OCI-LY3 (cell line): ENCODE measurements around the gene LRP1B.

Experiments used
- EZH2phosphoT487 ChIP-seq: fragments of 200-600 bp; shearing (Covaris generic); IDR thresholded peaks from 2 replicates; pipeline ENCODE4 v1.6.1; 2018; ENCODE audit warnings: antibody characterized with exemption, mixed run types, low read depth
- TF ChIP-seq, protein P1 (sequence below): fragments of 200-600, 300-600 bp; sonication (generic); IDR thresholded peaks from 2 replicates; pipeline ENCODE4 v1.5.1; 2014; ENCODE audit warnings: antibody characterized with exemption, low read length, low read depth

DNA sequence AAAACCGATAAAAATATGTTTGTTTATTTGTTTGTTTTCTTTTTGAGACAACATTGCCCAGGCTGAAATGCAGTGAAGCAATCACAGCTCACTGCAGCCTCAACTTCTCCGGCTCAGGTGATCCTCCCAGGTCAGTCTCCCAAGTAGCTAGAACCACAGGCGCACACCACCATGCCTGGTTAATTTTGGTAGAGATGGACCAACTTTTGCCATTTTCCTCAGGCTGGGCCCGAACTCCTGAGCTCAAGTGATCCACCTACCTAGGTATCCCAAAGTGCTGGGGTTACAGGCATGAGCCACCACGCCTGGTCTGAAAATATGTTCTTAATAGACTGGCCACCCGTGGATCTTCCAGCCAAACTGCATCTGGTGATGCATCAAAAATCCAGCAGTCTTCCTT lies 1867.9 kb downstream of the LRP1B start:
- TF ChIP-seq, protein P1, sequence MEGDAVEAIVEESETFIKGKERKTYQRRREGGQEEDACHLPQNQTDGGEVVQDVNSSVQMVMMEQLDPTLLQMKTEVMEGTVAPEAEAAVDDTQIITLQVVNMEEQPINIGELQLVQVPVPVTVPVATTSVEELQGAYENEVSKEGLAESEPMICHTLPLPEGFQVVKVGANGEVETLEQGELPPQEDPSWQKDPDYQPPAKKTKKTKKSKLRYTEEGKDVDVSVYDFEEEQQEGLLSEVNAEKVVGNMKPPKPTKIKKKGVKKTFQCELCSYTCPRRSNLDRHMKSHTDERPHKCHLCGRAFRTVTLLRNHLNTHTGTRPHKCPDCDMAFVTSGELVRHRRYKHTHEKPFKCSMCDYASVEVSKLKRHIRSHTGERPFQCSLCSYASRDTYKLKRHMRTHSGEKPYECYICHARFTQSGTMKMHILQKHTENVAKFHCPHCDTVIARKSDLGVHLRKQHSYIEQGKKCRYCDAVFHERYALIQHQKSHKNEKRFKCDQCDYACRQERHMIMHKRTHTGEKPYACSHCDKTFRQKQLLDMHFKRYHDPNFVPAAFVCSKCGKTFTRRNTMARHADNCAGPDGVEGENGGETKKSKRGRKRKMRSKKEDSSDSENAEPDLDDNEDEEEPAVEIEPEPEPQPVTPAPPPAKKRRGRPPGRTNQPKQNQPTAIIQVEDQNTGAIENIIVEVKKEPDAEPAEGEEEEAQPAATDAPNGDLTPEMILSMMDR: no peak
- TF ChIP-seq EZH2phosphoT487: no peak
